ENCODE results near the gene LYZL6.

- TF ChIP-seq, protein P1, sequence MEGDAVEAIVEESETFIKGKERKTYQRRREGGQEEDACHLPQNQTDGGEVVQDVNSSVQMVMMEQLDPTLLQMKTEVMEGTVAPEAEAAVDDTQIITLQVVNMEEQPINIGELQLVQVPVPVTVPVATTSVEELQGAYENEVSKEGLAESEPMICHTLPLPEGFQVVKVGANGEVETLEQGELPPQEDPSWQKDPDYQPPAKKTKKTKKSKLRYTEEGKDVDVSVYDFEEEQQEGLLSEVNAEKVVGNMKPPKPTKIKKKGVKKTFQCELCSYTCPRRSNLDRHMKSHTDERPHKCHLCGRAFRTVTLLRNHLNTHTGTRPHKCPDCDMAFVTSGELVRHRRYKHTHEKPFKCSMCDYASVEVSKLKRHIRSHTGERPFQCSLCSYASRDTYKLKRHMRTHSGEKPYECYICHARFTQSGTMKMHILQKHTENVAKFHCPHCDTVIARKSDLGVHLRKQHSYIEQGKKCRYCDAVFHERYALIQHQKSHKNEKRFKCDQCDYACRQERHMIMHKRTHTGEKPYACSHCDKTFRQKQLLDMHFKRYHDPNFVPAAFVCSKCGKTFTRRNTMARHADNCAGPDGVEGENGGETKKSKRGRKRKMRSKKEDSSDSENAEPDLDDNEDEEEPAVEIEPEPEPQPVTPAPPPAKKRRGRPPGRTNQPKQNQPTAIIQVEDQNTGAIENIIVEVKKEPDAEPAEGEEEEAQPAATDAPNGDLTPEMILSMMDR (IDR thresholded peaks at IDR 0.05; ENCODE audit: insufficient read depth, low read length): no peak
- TF ChIP-seq GABPA (IDR thresholded peaks at IDR 0.05; ENCODE audit: low read depth) (no peak), POLR2AphosphoS5 (IDR thresholded peaks at IDR 0.05; ENCODE audit: low read depth) (no peak), REST (IDR thresholded peaks at IDR 0.05; ENCODE audit: insufficient replicate concordance, low read depth) (no peak), SPI1 (IDR thresholded peaks at IDR 0.05; ENCODE audit: borderline replicate concordance, low read depth) (no peak)
Measured at GRCh38 chr17:35898283-35899070, 45.0 kb downstream of the LYZL6 start.
